ENCODE measurements around the gene KRT39. TPM values are rescaled to one million over a fixed set of nuclear protein-coding genes. Genes with fewer than 3 reads are reported as not detected.

The KRT39 gene
- total and polyA plus RNA-seq, 4 donors: not detected

GRCh38 chr17:40975516-40975915 lies 8.8 kb upstream of the KRT39 start:
- Histone ChIP-seq H3K4me1 (ENCODE audit: control insufficient read depth in 4 of 4, insufficient read depth in 4 of 4, low read length in 3 of 4) (no peaks in the 10 kb centered on the region), H3K9me3 (ENCODE audit: control insufficient read depth in 4 of 4, low read length in 3 of 4) (no peaks in the 10 kb centered on the region), H3K27me3 (ENCODE audit: control insufficient read depth in 4 of 4, insufficient read depth in 4 of 4, low read length in 3 of 4) (peaks cover 0 to 8% (median 0%) of the 10 kb centered on the region in 4 donors), H3K4me3 (ENCODE audit: low read depth in 1 of 3, low read length in 3 of 3) (no peak overlapping the region), H3K27ac (ENCODE audit: low read depth in 1 of 2, low read length in 2 of 2) (no peak overlapping the region), H3K9ac (ENCODE audit: low read depth in 1 of 2, low read length in 2 of 2) (no peak overlapping the region), H3K36me3 (ENCODE audit: control insufficient read depth in 4 of 4, insufficient read depth in 3 of 4, low read depth in 1 of 4, low read length in 3 of 4) (no peaks in the 10 kb centered on the region)
- TF ChIP-seq RAD21 (IDR thresholded peaks at IDR 0.05) (no peak), HNF4A (conservative IDR thresholded peaks at IDR 0.05) (no peak), YY1 (IDR thresholded peaks at IDR 0.05) (no peak), SP1 (IDR thresholded peaks at IDR 0.05) (no peak), FOXA2 (IDR thresholded peaks at IDR 0.05) (no peak), ATF3 (IDR thresholded peaks at IDR 0.05) (no peak)
- no peak for DNase-seq (ENCODE audit: low spot score)

DNA sequence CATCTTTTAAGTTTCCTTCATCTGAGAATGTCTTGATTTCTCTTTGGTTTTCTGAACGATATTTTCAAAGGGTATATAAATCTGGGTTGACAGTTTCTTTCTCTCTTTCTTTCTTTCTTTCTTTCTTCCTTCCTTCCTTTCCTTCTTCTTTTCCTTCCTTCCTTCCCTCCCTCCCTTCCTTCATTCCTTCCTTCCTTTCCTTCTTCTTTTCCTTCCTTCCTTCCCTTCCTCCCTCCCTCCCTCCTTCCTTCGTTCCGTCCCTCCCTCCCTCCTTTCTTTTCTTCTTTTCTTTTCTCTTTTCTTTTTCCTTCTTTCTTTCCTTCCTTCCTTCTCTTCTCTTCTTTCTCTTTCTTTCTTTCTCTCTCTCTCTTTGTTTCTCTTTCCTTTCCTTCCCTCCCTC lies 7.6 kb upstream of the KRT39 start:
- Histone ChIP-seq H3K4me3 (ENCODE audit: low read depth in 1 of 3, low read length in 3 of 3) (no peak overlapping the region), H3K27me3 (ENCODE audit: control insufficient read depth in 4 of 4, insufficient read depth in 4 of 4, low read length in 3 of 4) (peaks cover 0 to 6% (median 0%) of the 10 kb centered on the region in 4 donors), H3K4me1 (ENCODE audit: control insufficient read depth in 4 of 4, insufficient read depth in 4 of 4, low read length in 3 of 4) (no peaks in the 10 kb centered on the region), H3K9me3 (ENCODE audit: control insufficient read depth in 4 of 4, low read length in 3 of 4) (no peaks in the 10 kb centered on the region), H3K9ac (ENCODE audit: low read depth in 1 of 2, low read length in 2 of 2) (no peak overlapping the region), H3K27ac (ENCODE audit: low read depth in 1 of 2, low read length in 2 of 2) (no peak overlapping the region), H3K36me3 (ENCODE audit: control insufficient read depth in 4 of 4, insufficient read depth in 3 of 4, low read depth in 1 of 4, low read length in 3 of 4) (no peaks in the 10 kb centered on the region)
- 76% methylated on average over 3 of the region's 3 CpGs for WGBS
- TF ChIP-seq YY1 (IDR thresholded peaks at IDR 0.05) (no peak), RXRA (IDR thresholded peaks at IDR 0.05) (no peak), RAD21 (IDR thresholded peaks at IDR 0.05) (no peak)
- no peak for DNase-seq (ENCODE audit: low spot score)

DNA sequence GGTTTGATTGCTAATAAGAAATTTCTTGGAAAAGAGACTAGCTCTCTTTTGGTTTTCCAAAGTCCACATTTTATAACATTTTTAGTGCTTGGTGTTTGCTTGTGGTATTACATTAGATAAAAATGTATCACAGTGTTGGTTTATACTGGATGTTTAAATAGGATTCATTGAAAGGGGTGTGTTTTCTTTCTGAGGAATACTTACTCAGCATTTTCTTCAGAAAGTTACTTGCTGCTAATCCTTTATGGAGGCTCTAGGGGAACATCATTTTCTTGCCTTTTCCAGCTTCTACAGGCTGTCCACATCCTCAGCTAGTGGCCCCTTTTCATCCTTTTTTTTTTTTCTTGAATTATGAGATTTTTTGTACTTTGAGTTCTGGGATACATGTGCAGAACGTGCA lies 834 bp upstream of the KRT39 start:
- H3K4me3 ChIP-seq (ENCODE audit: low read depth in 1 of 3, low read length in 3 of 3): no peak overlapping the region
- TF ChIP-seq JUND (IDR thresholded peaks at IDR 0.05): no peak
- TF ChIP-seq RAD21 (IDR thresholded peaks at IDR 0.05): no peak
- TF ChIP-seq, protein P1, sequence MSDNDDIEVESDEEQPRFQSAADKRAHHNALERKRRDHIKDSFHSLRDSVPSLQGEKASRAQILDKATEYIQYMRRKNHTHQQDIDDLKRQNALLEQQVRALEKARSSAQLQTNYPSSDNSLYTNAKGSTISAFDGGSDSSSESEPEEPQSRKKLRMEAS (IDR thresholded peaks at IDR 0.05): no peak
- no peak for TF ChIP-seq NR2F2 (IDR thresholded peaks at IDR 0.05)
- TF ChIP-seq, protein P2, sequence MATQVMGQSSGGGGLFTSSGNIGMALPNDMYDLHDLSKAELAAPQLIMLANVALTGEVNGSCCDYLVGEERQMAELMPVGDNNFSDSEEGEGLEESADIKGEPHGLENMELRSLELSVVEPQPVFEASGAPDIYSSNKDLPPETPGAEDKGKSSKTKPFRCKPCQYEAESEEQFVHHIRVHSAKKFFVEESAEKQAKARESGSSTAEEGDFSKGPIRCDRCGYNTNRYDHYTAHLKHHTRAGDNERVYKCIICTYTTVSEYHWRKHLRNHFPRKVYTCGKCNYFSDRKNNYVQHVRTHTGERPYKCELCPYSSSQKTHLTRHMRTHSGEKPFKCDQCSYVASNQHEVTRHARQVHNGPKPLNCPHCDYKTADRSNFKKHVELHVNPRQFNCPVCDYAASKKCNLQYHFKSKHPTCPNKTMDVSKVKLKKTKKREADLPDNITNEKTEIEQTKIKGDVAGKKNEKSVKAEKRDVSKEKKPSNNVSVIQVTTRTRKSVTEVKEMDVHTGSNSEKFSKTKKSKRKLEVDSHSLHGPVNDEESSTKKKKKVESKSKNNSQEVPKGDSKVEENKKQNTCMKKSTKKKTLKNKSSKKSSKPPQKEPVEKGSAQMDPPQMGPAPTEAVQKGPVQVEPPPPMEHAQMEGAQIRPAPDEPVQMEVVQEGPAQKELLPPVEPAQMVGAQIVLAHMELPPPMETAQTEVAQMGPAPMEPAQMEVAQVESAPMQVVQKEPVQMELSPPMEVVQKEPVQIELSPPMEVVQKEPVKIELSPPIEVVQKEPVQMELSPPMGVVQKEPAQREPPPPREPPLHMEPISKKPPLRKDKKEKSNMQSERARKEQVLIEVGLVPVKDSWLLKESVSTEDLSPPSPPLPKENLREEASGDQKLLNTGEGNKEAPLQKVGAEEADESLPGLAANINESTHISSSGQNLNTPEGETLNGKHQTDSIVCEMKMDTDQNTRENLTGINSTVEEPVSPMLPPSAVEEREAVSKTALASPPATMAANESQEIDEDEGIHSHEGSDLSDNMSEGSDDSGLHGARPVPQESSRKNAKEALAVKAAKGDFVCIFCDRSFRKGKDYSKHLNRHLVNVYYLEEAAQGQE (IDR thresholded peaks at IDR 0.05): no peak
- no peak for TF ChIP-seq HNF4A (conservative IDR thresholded peaks at IDR 0.05)
- TF ChIP-seq RXRA (IDR thresholded peaks at IDR 0.05): no peak
- no peak for TF ChIP-seq GABPA (IDR thresholded peaks at IDR 0.05 in 1 of 2, conservative IDR thresholded peaks at IDR 0.05 in 1 of 2)
- no peak for TF ChIP-seq YY1 (IDR thresholded peaks at IDR 0.05)
- TF ChIP-seq EGR1 (IDR thresholded peaks at IDR 0.05; ENCODE audit: low read depth in 2 of 2): no peak
- TF ChIP-seq ATF3 (IDR thresholded peaks at IDR 0.05): no peak
- TF ChIP-seq, protein P3, sequence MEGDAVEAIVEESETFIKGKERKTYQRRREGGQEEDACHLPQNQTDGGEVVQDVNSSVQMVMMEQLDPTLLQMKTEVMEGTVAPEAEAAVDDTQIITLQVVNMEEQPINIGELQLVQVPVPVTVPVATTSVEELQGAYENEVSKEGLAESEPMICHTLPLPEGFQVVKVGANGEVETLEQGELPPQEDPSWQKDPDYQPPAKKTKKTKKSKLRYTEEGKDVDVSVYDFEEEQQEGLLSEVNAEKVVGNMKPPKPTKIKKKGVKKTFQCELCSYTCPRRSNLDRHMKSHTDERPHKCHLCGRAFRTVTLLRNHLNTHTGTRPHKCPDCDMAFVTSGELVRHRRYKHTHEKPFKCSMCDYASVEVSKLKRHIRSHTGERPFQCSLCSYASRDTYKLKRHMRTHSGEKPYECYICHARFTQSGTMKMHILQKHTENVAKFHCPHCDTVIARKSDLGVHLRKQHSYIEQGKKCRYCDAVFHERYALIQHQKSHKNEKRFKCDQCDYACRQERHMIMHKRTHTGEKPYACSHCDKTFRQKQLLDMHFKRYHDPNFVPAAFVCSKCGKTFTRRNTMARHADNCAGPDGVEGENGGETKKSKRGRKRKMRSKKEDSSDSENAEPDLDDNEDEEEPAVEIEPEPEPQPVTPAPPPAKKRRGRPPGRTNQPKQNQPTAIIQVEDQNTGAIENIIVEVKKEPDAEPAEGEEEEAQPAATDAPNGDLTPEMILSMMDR (IDR thresholded peaks at IDR 0.05; ENCODE audit: low read depth, low read length, missing input control): no peak
- TF ChIP-seq FOXA2 (IDR thresholded peaks at IDR 0.05): no peak
- no peak for TF ChIP-seq FOXA1 (IDR thresholded peaks at IDR 0.05)
- TF ChIP-seq, protein P4, sequence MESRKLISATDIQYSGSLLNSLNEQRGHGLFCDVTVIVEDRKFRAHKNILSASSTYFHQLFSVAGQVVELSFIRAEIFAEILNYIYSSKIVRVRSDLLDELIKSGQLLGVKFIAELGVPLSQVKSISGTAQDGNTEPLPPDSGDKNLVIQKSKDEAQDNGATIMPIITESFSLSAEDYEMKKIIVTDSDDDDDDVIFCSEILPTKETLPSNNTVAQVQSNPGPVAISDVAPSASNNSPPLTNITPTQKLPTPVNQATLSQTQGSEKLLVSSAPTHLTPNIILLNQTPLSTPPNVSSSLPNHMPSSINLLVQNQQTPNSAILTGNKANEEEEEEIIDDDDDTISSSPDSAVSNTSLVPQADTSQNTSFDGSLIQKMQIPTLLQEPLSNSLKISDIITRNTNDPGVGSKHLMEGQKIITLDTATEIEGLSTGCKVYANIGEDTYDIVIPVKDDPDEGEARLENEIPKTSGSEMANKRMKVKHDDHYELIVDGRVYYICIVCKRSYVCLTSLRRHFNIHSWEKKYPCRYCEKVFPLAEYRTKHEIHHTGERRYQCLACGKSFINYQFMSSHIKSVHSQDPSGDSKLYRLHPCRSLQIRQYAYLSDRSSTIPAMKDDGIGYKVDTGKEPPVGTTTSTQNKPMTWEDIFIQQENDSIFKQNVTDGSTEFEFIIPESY (IDR thresholded peaks at IDR 0.05): no peak
- no peaks in the 10 kb centered on the region for H3K4me1 ChIP-seq (ENCODE audit: control insufficient read depth in 4 of 4, insufficient read depth in 4 of 4, low read length in 3 of 4)
- no peak for DNase-seq (ENCODE audit: low spot score)
- H3K9me3 ChIP-seq (ENCODE audit: control insufficient read depth in 4 of 4, low read length in 3 of 4): no peaks in the 10 kb centered on the region
- WGBS: 84% methylated on average over 1 of the region's 1 CpG
- no peak overlapping the region for H3K27ac ChIP-seq (ENCODE audit: low read depth in 1 of 2, low read length in 2 of 2)
- no peak overlapping the region for H3K9ac ChIP-seq (ENCODE audit: low read depth in 1 of 2, low read length in 2 of 2)
- no peaks in the 10 kb centered on the region for H3K36me3 ChIP-seq (ENCODE audit: control insufficient read depth in 4 of 4, insufficient read depth in 3 of 4, low read depth in 1 of 4, low read length in 3 of 4)
- no peaks in the 10 kb centered on the region for H3K27me3 ChIP-seq (ENCODE audit: control insufficient read depth in 4 of 4, insufficient read depth in 4 of 4, low read length in 3 of 4)
